Ishikawa (cell line): Measurements from ENCODE around the gene GRIK2.

Experiments
- CEBPB ChIP-seq: IDR thresholded peaks from 2 replicates; pipeline ENCODE4 v1.6.1; 2012
- CREB1 ChIP-seq: IDR thresholded peaks from 2 replicates; pipeline ENCODE4 v1.6.1; 2012; ENCODE audit warnings: low read depth
- EGR1 ChIP-seq: IDR thresholded peaks from 2 replicates; pipeline ENCODE4 v1.6.1; 2012
- EP300 ChIP-seq: IDR thresholded peaks from 2 replicates; pipeline ENCODE4 v1.6.1; 2012; ENCODE audit warnings: borderline replicate concordance
- FOXM1 ChIP-seq: IDR thresholded peaks from 2 replicates; pipeline ENCODE4 v1.6.1; 2012; ENCODE audit warnings: low read depth, borderline replicate concordance
- MAX ChIP-seq: IDR thresholded peaks from 2 replicates; pipeline ENCODE4 v1.6.1; 2012
- NFIC ChIP-seq: IDR thresholded peaks from 2 replicates; pipeline ENCODE4 v1.6.1; 2012
- RAD21 ChIP-seq: IDR thresholded peaks from 2 replicates; pipeline ENCODE4 v1.6.1; 2012; ENCODE audit warnings: low read depth
- REST ChIP-seq: IDR thresholded peaks from 2 replicates; pipeline ENCODE4 v1.6.1; 2012; ENCODE audit warnings: low read depth, mild to moderate bottlenecking
- TAF1 ChIP-seq: IDR thresholded peaks from 2 replicates; pipeline ENCODE4 v1.6.1; 2012; ENCODE audit warnings: low read depth, mild to moderate bottlenecking
- TCF12 ChIP-seq: IDR thresholded peaks from 2 replicates; pipeline ENCODE4 v1.6.1; 2012; ENCODE audit warnings: low read depth
- TEAD4 ChIP-seq: IDR thresholded peaks from 2 replicates; pipeline ENCODE4 v1.6.1; 2012
- USF1 ChIP-seq: IDR thresholded peaks from 2 replicates; pipeline ENCODE4 v1.6.1; 2012
- YY1 ChIP-seq: IDR thresholded peaks from 2 replicates; pipeline ENCODE4 v1.6.1; 2012; ENCODE audit warnings: low read depth
- ZBTB7A ChIP-seq: IDR thresholded peaks from 2 replicates; pipeline ENCODE4 v1.6.1; 2012; ENCODE audit warnings: low read depth

The GRIK2 gene

GRCh38 chr6:101921829-101922450 is 528.4 kb downstream of the GRIK2 start:
- no peak for TF ChIP-seq NFIC
- no peak for TF ChIP-seq USF1
- no peak for TF ChIP-seq EP300
- no peak for TF ChIP-seq EGR1
- TF ChIP-seq TEAD4: no peak
- no peak for TF ChIP-seq ZBTB7A
- no peak for TF ChIP-seq YY1
- TF ChIP-seq TAF1: no peak
- TF ChIP-seq REST: no peak
- TF ChIP-seq MAX: no peak
- no peak for TF ChIP-seq FOXM1
- TF ChIP-seq CREB1: no peak

GRCh38 chr6:101926149-101926925 is 532.8 kb downstream of the GRIK2 start:
- no peak for TF ChIP-seq REST
- TF ChIP-seq YY1: no peak
- no peak for TF ChIP-seq CREB1
- TF ChIP-seq CEBPB: no peak
- no peak for TF ChIP-seq TCF12
- TF ChIP-seq NFIC: no peak
- TF ChIP-seq EP300: no peak
- TF ChIP-seq MAX: no peak
- TF ChIP-seq FOXM1: no peak
- TF ChIP-seq EGR1: no peak
- TF ChIP-seq TEAD4: no peak
- TF ChIP-seq TAF1: no peak
- no peak for TF ChIP-seq RAD21
- no peak for TF ChIP-seq ZBTB7A
- TF ChIP-seq USF1: no peak

- TF ChIP-seq TEAD4 (no peak), TAF1 (no peak), EP300 (no peak), ZBTB7A (no peak), TCF12 (no peak), EGR1 (no peak), RAD21 (no peak), FOXM1 (no peak), CEBPB (no peak), REST (no peak), NFIC (no peak), MAX (no peak), YY1 (no peak), USF1 (no peak), CREB1 (no peak)
Observed at GRCh38 chr6:101931766-101932165, 538.3 kb downstream of the GRIK2 start.
